GM12878 (cell line): ENCODE data around the gene KCNB1. TPM values are rescaled to one million over a fixed set of nuclear protein-coding genes. Genes with fewer than 3 reads are reported as not detected.

Source experiments
- ATAC-seq: fragments of 200-7000 bp; cut with Tn5 transposase; 3 replicates; pipeline ENCODE4 v1.9.1; 2020; ENCODE audit warnings: mild to moderate bottlenecking, moderate library complexity
- BruUV-seq: library from RNA; stranded (reverse); fragments of 400-500 nt; replicated peaks from 2 replicates; lab custom pipeline; 2021; lab: Mats Ljungman, UMichigan
- CTCF ChIA-PET: fragments of 300-600 bp; sonication (Branson Sonifier 250); formaldehyde crosslinking; extraction: SDS; loops from one replicate; lab custom pipeline; 2021; ENCODE audit warnings: inconsistent platforms; lab: Yijun Ruan, JAX
- POLR2A ChIA-PET: fragments of 350-600 bp; formaldehyde crosslinking; extraction: SDS; loops from one replicate; lab custom pipeline; 2021; ENCODE audit warnings: inconsistent platforms; lab: Charles Lee
- RAD21 ChIA-PET: fragments of 300-600 bp; sonication (Branson Sonifier 250); formaldehyde crosslinking; loops from one replicate; lab custom pipeline; 2023; ENCODE audit warnings: antibody characterized with exemption; ENCODE audit not compliant: unreplicated experiment; lab: Charles Lee
- SMC1A ChIA-PET: fragments of 300-600 bp; sonication (Branson Sonifier 250); formaldehyde crosslinking; loops from one replicate; lab custom pipeline; 2023; ENCODE audit not compliant: unreplicated experiment, uncharacterized antibody; lab: Charles Lee
- DNase-seq: peaks from one replicate; pipeline ENCODE4 v3.0.0-alpha.2; 2011; ENCODE audit warnings: low read depth, low spot score
- FAIRE-seq: peaks from 3 replicates; lab custom pipeline; 2011; peaks lifted over from hg19 to GRCh38; lab: Jason Lieb, UNC
- H2AFZ ChIP-seq: 2 replicates; pipeline ENCODE4 v1.6.0; 2011; ENCODE audit warnings: low read depth, low read length, control low read depth; ENCODE audit not compliant: control insufficient read depth
- H3K27ac ChIP-seq: 2 replicates; pipeline ENCODE4 v1.5.1; 2011; ENCODE audit warnings: control low read depth; ENCODE audit not compliant: control insufficient read depth, insufficient read depth
- H3K27me3 ChIP-seq, 2 experiments: replicated peaks in 1 of 2; 2 replicates each; pipeline versions ENCODE4 v1.6.0 to v1.6.1; 2011; ENCODE audit warnings: low read length in 1 of 2; ENCODE audit not compliant: control insufficient read depth in 2 of 2, insufficient read depth in 2 of 2
- H3K36me3 ChIP-seq, 2 experiments: 2 replicates each; pipeline ENCODE4 v1.5.1; 2011; ENCODE audit warnings: low read length in 1 of 2; ENCODE audit not compliant: control insufficient read depth in 2 of 2, insufficient read depth in 2 of 2
- H3K4me1 ChIP-seq: 2 replicates; pipeline ENCODE4 v1.6.1; 2011; ENCODE audit warnings: mild to moderate bottlenecking, low read length, moderate library complexity, mixed read lengths; ENCODE audit not compliant: control insufficient read depth, insufficient read depth
- H3K4me2 ChIP-seq: 2 replicates; pipeline ENCODE4 v1.6.0; 2011; ENCODE audit warnings: control low read depth; ENCODE audit not compliant: control insufficient read depth, insufficient read depth
- H3K4me3 ChIP-seq: fragments of 200-600 bp; sonication (generic); 2 replicates; pipeline ENCODE4 v1.5.1; 2016
- H3K79me2 ChIP-seq: 2 replicates; pipeline ENCODE4 v1.6.0; 2011; ENCODE audit warnings: low read length; ENCODE audit not compliant: control insufficient read depth, insufficient read depth
- H3K9ac ChIP-seq: 2 replicates; pipeline ENCODE4 v1.8.0; 2011; ENCODE audit warnings: low read length, control low read depth, mixed read lengths; ENCODE audit not compliant: control insufficient read depth, insufficient read depth
- H3K9me3 ChIP-seq: replicated peaks from 3 replicates; pipeline ENCODE4 v1.5.1; 2011; ENCODE audit warnings: mild to moderate bottlenecking, low read length; ENCODE audit not compliant: control insufficient read depth, insufficient read depth
- H4K20me1 ChIP-seq: 2 replicates; pipeline ENCODE4 v1.6.0; 2011; ENCODE audit not compliant: control insufficient read depth, insufficient read depth
- FOXM1 ChIP-seq: IDR thresholded peaks from 2 replicates; pipeline ENCODE4 v1.6.1; 2012; ENCODE audit warnings: low read depth, mild to moderate bottlenecking, inconsistent platforms, low read length, moderate library complexity
- HDAC2 ChIP-seq: fragments of 200-600 bp; sonication (generic); IDR thresholded peaks from 2 replicates; pipeline ENCODE4 v1.6.1; 2017
- POLR2AphosphoS2 ChIP-seq: IDR thresholded peaks from 2 replicates; pipeline ENCODE4 v1.6.1; 2011; ENCODE audit warnings: low read depth, mild to moderate bottlenecking, low read length, improper control_type of control experiment, moderate library complexity
- RAD21 ChIP-seq: IDR thresholded peaks from 2 replicates; pipeline ENCODE4 v1.6.1; 2011; ENCODE audit warnings: mild to moderate bottlenecking, low read depth, low read length, moderate library complexity; ENCODE audit not compliant: insufficient read depth
- SMAD1 ChIP-seq: fragments of 450-650 bp; IDR thresholded peaks from 2 replicates; pipeline ENCODE4 v1.6.1; 2018; ENCODE audit warnings: mild to moderate bottlenecking, low read depth; ENCODE audit not compliant: partially characterized antibody
- SUZ12 ChIP-seq: fragments of 200-600 bp; sonication (generic); IDR thresholded peaks from one replicate; pipeline ENCODE4 v1.6.1; 2018; ENCODE audit warnings: antibody characterized with exemption, mild to moderate bottlenecking; ENCODE audit not compliant: unreplicated experiment
- WGBS: methylation state at CpG from one replicate; pipeline ENCODE4 v1.1.6; 2016; ENCODE audit warnings: low lambda C conversion rate; ENCODE audit not compliant: insufficient replicate concordance, insufficient coverage; ENCODE audit errors: missing lambda C conversion rate; 5-methylcytosine and 5-hydroxymethylcytosine counted together
- in situ Hi-C: fragments of 300-500 bp; cut with MboI; formaldehyde crosslinking; loops from 9 replicates; pipeline ENCODE4 v1.14.3; 2018; ENCODE audit warnings: mixed read lengths
- intact Hi-C: fragments of 100-400 bp; cut with micrococcal nuclease; formaldehyde crosslinking; loops from one replicate; pipeline ENCODE4 v1.14.2; 2022; ENCODE audit not compliant: unreplicated experiment
- polyA plus RNA-seq, 11 experiments: library from polyadenylated mRNA; depleted of rRNA in 4 of 11; unstranded in 6 of 11; stranded (reverse) in 5 of 11; fragments of >200 nt; fragmentation: Nextera tagmentation in 4 of 11; fragmentation: Illumina TruSeq in 1 of 11; extraction: Ambion mirVana in 4 of 11; extraction: Trizol in 1 of 11; gene quantifications; 1 replicate in 1 of 11; 2 replicates in 10 of 11; pipeline versions ENCODE4 v1.2.1 to v1.2.3, GENCODE V29; 2011 to 2016; ENCODE audit warnings: inconsistent platforms in 2 of 11, missing spikeins in 2 of 11, low read depth in 1 of 11
- total RNA-seq, 4 experiments: library from RNA; depleted of rRNA in 3 of 4; stranded (reverse); fragments of >200 nt in 3 of 4; fragmentation: Illumina TruSeq in 1 of 4; extraction: Trizol in 1 of 4; gene quantifications; 2 replicates each; pipeline versions ENCODE4 v1.2.1 to v1.2.3, GENCODE V29; 2013 to 2021
- TF ChIP-seq, protein P1 (sequence below): fragments of 450-650 bp; IDR thresholded peaks from 2 replicates; pipeline ENCODE4 v1.6.1; 2017; ENCODE audit warnings: mild to moderate bottlenecking

KCNB1 gene
- total and polyA plus RNA-seq, 10 of the 15 experiments (the other 5 are each of a cell fraction or from before 2014, with no cell fraction given): 0.02 to 0.08 (median 0.03) TPM; not detected in 7

DNA sequence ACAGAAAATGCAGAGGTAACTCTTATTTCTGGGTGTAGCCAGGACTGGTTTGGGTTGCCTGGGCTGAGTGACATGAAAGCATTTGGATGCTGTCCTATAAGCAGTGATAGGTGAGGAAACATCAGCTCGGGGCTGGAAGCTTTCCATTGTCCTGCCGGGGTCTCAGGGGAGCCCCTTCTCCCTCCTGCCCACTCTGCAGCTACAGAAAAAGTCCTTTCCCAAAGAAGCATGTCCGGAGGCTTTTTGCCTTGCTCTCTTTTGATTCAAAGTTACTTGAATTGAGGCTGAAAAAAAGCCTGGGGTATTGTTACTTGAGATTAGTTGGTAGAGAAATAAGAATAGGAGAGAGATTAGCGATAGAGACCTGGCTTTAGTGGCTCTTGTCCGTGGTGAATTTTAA is 113.9 kb downstream of the KCNB1 start:
- ATAC-seq (no peak), FAIRE-seq (no peak)
- RAD21 ChIA-PET: no interaction called here
- no peaks in the 10 kb centered on the region for H3K4me1 ChIP-seq
- SMC1A ChIA-PET: interaction anchor here (0.6 kb wide), 1 partner anchor 258 kb away, joined by 3 read pairs; no protein-coding TSS in a partner anchor
- peaks cover 2% of the 10 kb centered on the region in 2 experiments; a peak in 3 of 4 replicates for H3K27me3 ChIP-seq
- H3K79me2 ChIP-seq: no peaks in the 10 kb centered on the region
- WGBS: 18% methylated on average over 5 of the region's 5 CpGs
- H3K4me3 ChIP-seq: no peak overlapping the region
- H3K36me3 ChIP-seq: no peaks in the 10 kb centered on the region
- CTCF ChIA-PET: interaction anchor here (1.3 to 4.3 kb wide), 2 partner anchors 15 to 34 kb away, joined by 3 to 20 read pairs; no protein-coding TSS in a partner anchor
- H3K9me3 ChIP-seq: no peaks in the 10 kb centered on the region
- POLR2A ChIA-PET: no interaction called here
- no peak overlapping the region for H3K9ac ChIP-seq
- no peak for TF ChIP-seq POLR2AphosphoS2
- TF ChIP-seq, protein P1, sequence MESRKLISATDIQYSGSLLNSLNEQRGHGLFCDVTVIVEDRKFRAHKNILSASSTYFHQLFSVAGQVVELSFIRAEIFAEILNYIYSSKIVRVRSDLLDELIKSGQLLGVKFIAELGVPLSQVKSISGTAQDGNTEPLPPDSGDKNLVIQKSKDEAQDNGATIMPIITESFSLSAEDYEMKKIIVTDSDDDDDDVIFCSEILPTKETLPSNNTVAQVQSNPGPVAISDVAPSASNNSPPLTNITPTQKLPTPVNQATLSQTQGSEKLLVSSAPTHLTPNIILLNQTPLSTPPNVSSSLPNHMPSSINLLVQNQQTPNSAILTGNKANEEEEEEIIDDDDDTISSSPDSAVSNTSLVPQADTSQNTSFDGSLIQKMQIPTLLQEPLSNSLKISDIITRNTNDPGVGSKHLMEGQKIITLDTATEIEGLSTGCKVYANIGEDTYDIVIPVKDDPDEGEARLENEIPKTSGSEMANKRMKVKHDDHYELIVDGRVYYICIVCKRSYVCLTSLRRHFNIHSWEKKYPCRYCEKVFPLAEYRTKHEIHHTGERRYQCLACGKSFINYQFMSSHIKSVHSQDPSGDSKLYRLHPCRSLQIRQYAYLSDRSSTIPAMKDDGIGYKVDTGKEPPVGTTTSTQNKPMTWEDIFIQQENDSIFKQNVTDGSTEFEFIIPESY: no peak
- TF ChIP-seq SMAD1: no peak
- TF ChIP-seq, all 136 proteins: peak for 0
- Histone ChIP-seq H3K27ac (no peak overlapping the region), H4K20me1 (no peaks in the 10 kb centered on the region), H2AFZ (no peak overlapping the region), H3K4me2 (no peak overlapping the region)
- in situ Hi-C loops: no loop called here
- intact Hi-C loops: no loop called here
- DNase-seq: no peak
- BruUV-seq: no TSS peak

DNA sequence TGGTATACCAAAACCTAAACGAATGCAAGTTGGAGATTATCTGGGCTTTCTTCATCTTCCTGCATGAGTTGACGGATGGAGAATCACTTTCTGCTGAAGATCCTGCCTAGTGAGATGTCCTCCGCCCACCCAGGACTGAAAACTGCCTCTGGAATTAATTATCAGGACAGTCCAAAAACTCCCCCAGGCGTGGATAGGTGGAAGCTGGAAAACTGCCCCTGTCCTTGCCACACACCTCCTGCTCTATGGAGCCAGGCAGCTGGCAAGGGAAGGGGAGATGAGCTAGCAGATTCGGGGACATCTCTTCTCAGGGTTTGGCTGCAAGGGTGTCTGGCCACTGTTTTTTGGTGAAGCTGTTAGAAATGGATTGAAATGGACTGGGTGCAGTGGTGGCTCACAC is 115.4 kb downstream of the KCNB1 start:
- no peak overlapping the region for H3K4me2 ChIP-seq
- H3K9me3 ChIP-seq: no peaks in the 10 kb centered on the region
- ChIA-PET POLR2A (no interaction called here), CTCF (interaction anchor here (4.3 kb wide), 1 partner anchor 17 kb away, joined by 20 read pairs; no protein-coding TSS in a partner anchor), SMC1A (interaction anchor here (1.2 kb wide), 1 partner anchor 14 kb away, joined by 3 read pairs; no protein-coding TSS in a partner anchor), RAD21 (no interaction called here)
- H3K27me3 ChIP-seq: peaks cover 2 to 4% of the 10 kb centered on the region in 2 experiments; a peak in 3 of 4 replicates
- WGBS: 19% methylated on average over 5 of the region's 5 CpGs
- H3K36me3 ChIP-seq: no peaks in the 10 kb centered on the region
- no peak for ATAC-seq
- no peak overlapping the region for H3K27ac ChIP-seq
- H4K20me1 ChIP-seq: no peaks in the 10 kb centered on the region
- no peaks in the 10 kb centered on the region for H3K79me2 ChIP-seq
- in situ Hi-C loops: no loop called here
- no peak overlapping the region for H3K4me3 ChIP-seq
- BruUV-seq: no TSS peak
- H3K4me1 ChIP-seq: no peaks in the 10 kb centered on the region
- TF ChIP-seq POLR2AphosphoS2 (no peak), SUZ12 (no peak), HDAC2 (no peak), RAD21 (no peak), FOXM1 (no peak)
- TF ChIP-seq, all 136 proteins: peak for 0
- Histone ChIP-seq H3K9ac (no peak overlapping the region), H2AFZ (no peak overlapping the region)
- FAIRE-seq (no peak), DNase-seq (no peak)
- intact Hi-C loops: no loop called here
